ENCODE data around the gene MYLK2.

GRCh38 chr20:31864521-31865400, 45.6 kb downstream of the MYLK2 start:
- TF ChIP-seq TAF1 (IDR thresholded peaks at IDR 0.05; ENCODE audit: low read depth) (no peak), FOXM1 (IDR thresholded peaks at IDR 0.05; ENCODE audit: borderline replicate concordance, low read depth) (no peak), EP300 (IDR thresholded peaks at IDR 0.05; ENCODE audit: borderline replicate concordance) (no peak), ZBTB7A (IDR thresholded peaks at IDR 0.05; ENCODE audit: low read depth) (no peak), TCF12 (IDR thresholded peaks at IDR 0.05; ENCODE audit: low read depth) (no peak), REST (IDR thresholded peaks at IDR 0.05; ENCODE audit: low read depth) (no peak), MAX (IDR thresholded peaks at IDR 0.05) (no peak), CEBPB (IDR thresholded peaks at IDR 0.05) (no peak), TEAD4 (IDR thresholded peaks at IDR 0.05) (no peak)

All from Ishikawa (cell line).